HG03108 (cell line): ENCODE data around the gene NTSR1.
"Not testable (repeated sequence)": the region's sequence is repeated elsewhere in the genome, so short reads cannot be mapped to it uniquely, and the experiment has no call there.

ENCODE experiments used
- ATAC-seq: cut with Tn5 transposase; IDR thresholded peaks from one replicate; pipeline ENCODE4 v1.9.1; 2021; ENCODE audit warnings: moderate library complexity; ENCODE audit not compliant: unreplicated experiment

NTSR1 gene

GRCh38 chr20:62671765-62672164, 36.9 kb upstream of the NTSR1 start:
- ATAC-seq = no peak

- no peak for ATAC-seq
These were observed 34.3 kb upstream of the NTSR1 start for GRCh38 chr20:62674370-62674769.

- ATAC-seq = no peak
These were observed 33.3 kb upstream of the NTSR1 start for GRCh38 chr20:62675156-62675876.

GRCh38 chr20:62675877-62676260, 32.8 kb upstream of the NTSR1 start:
- no peak for ATAC-seq

- no peak for ATAC-seq
These were observed 31.7 kb upstream of the NTSR1 start for GRCh38 chr20:62676976-62677375.

GRCh38 chr20:62677678-62678077, 31.0 kb upstream of the NTSR1 start:
- ATAC-seq = no peak

GRCh38 chr20:62678553-62678952, 30.1 kb upstream of the NTSR1 start:
- no peak for ATAC-seq

- no peak for ATAC-seq
These were observed 28.6 kb upstream of the NTSR1 start for GRCh38 chr20:62679978-62680589.

GRCh38 chr20:62682912-62683517, 25.6 kb upstream of the NTSR1 start:
- no peak for ATAC-seq

GRCh38 chr20:62683660-62684322, 24.8 kb upstream of the NTSR1 start:
- ATAC-seq = not testable (repeated sequence)

- no peak for ATAC-seq
These were observed 23.7 kb upstream of the NTSR1 start for GRCh38 chr20:62684981-62685380.

- no peak for ATAC-seq
These were observed 22.7 kb upstream of the NTSR1 start for GRCh38 chr20:62685781-62686555.

- no peak for ATAC-seq
These were observed 21.5 kb upstream of the NTSR1 start for GRCh38 chr20:62686869-62687830.

- no peak for ATAC-seq
These were observed 20.6 kb upstream of the NTSR1 start for GRCh38 chr20:62688083-62688482.

- no peak for ATAC-seq
These were observed 19.7 kb upstream of the NTSR1 start for GRCh38 chr20:62688855-62689460.

GRCh38 chr20:62689861-62690260, 18.8 kb upstream of the NTSR1 start:
- no peak for ATAC-seq

GRCh38 chr20:62690261-62690820, 18.3 kb upstream of the NTSR1 start:
- ATAC-seq = no peak

GRCh38 chr20:62691487-62691886, 17.1 kb upstream of the NTSR1 start:
- no peak for ATAC-seq

- ATAC-seq = no peak
These were observed 16.5 kb upstream of the NTSR1 start for GRCh38 chr20:62692176-62692575.
